M059J (cell line): ENCODE data around the gene SH3BP5. TPM values are rescaled to one million over a fixed set of nuclear protein-coding genes. Genes with fewer than 3 reads are reported as not detected.

Experiments used
- DNase-seq: peaks from one replicate; pipeline ENCODE4 v3.0.0-alpha.2; 2012; ENCODE audit warnings: low read depth
- total RNA-seq: library from RNA; depleted of rRNA; stranded (reverse); fragments of >200 nt; shearing (Covaris generic); gene quantifications from 2 replicates; pipeline ENCODE4 v1.2.3, GENCODE V29; 2014

The SH3BP5 gene
- total RNA-seq, 1 experiment from 2014 or later = 9.2 TPM

DNA sequence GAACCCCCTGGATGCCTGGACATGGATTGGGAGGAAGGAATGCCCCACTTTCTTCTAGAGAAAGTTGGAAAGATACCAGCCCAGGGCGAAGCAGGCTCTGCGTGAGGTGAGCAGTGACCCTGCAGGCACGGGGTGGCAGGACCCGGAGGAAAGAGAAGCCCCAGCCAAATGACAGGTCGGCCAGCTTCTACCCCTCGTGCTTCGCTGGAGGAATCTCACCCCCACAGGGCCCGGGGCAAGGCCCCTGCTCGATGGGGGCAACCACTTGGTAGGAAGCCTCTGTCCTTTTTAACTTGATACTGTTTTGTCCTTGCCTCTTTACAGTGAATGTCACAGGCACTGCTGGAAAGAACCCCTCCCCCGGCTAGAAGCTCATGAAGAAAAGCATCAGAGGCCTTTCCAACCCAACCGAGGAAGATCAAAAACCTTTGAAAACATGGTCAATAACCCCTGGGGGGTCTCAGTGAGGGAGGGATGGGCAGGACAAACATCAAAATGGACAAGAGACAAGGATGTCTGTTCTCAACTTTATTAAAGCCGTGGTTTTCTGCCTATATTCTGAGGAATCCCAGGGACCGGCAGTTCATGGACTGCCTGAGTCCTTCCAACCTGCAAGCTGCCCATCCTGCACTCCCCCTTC is 54.4 kb downstream of the SH3BP5 start:
- DNase-seq = no peak

DNA sequence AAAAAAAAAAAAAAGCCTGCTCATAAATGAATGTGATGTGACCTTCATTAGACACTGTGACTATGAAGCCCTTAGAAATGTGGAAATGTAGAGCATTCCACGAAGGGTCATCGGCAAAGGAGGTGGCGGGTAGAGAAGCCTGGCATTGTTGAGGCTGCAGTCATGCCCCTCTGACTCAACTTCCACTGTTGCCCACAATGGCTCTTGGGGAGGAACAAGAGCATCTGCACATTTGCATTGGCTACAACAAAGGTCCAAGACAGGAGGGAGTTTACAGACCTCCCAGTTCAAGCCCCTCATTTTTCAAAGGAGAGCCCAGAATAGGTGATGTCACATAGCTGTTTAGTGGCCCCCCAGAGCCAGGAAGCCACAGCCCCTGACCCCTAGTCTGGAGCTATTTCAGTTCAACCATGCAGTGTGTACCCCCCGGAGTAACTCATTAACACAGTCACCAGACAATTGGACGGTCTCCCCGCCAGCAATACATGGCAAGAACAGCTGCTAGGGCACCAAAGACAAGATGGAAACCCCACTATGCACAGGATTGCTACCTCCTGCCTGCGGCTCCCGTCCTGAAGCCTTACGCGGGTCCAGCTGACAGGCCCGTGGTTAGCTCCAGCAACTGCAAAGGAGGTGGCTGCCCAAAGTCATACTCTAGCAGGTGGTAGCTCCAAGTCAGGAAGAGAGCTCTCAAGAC is 56.2 kb downstream of the SH3BP5 start:
- DNase-seq = peak; percentile 73

DNA sequence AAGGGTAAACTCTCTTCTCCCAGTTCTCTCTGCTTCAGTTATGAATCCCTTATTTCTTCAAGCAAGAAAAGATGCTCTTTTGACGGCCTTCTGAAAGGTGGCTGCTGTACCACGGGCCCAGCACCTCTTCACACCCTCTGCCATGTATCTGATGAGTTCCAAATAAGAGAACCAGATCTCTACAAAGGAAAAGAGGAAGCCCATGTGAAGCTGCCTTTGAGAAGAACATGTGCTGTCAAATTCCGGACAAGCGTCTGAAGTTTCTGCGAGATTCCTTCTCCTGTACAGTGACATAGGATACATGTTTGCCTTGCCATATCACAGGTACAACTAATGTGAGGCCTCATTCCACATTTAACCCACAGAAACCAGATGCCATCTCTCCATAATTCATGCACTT is 59.2 kb downstream of the SH3BP5 start:
- no peak for DNase-seq

DNA sequence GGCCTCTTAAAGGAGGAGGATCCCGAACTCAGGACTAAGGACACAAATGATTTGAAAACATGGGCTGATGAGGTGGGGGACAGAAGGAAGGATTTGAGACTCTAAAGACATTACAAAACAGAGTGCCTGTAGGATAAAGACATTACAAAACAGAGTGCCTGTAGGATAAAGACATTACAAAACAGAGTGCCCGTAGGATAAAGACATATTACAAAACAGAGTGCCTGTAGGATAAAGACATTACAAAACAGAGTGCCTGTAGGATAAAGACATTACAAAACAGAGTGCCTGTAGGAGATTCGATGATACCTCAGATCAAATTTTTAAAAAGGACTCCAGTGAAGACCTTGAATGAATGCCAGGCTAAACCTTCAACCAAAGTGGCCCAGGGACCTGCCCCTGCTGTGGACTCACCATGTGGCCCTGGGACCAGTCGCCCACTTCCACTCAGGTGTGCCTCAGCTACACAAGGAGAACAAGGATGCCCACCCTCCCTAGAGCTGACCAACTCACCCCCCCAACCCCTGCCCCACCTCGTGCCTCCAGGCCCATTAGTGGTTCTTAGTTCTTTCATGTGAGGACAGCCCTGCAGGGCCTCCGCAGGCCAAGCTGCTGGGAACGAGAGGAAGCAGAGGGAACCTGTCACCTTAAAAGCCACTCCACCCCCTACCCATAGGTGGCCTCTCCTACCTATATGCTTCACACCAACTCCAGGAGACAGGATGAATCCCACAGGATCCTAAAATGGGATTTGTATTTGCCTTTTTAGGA is 59.8 kb downstream of the SH3BP5 start:
- DNase-seq = no peak

DNA sequence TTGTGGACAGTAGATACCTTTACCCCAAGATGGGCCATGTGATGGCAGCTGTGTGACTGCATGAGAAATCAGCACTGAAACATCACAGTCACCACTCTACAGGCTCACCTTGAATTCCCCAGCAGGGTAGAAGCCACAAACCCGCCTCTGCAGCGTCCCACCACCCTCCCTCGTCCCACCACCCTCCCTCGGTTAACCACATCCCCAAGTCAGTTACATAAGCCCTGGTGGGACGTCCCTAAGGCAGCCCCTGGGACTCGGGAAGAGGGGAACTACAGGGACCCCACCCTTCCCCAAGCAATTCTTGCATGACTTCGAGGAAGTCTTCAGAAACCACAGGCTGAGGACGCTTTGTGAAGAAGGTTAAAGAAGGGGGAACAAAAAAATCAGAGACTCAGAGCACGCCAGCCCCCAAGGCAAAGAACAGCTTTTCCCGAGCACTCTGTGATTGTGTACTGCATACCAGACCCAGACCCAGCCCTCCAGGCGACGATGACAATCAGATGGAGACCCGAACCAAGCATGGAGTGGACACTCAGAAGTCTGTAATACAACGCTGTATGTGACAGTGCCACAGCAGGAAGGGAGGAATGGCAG is 60.5 kb downstream of the SH3BP5 start:
- no peak for DNase-seq

DNA sequence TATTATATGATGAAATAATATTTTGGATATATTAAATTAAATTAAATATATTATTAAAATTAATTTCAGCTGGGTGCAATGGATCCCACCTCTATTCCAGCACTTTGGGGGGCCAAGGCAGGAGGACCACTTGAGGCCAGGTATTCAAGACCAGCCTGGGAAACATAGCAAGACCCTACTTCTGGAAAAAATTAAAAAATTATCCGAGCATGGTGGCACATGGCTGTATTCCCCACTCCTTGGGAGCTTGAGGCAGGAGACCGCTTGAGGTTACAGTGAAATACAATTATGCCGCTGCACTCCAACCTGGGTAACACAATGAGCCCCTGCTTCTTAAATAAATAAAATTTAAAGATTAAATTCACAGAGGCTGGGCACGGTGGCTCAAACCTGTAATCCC is 61.4 kb downstream of the SH3BP5 start:
- DNase-seq = no peak

DNA sequence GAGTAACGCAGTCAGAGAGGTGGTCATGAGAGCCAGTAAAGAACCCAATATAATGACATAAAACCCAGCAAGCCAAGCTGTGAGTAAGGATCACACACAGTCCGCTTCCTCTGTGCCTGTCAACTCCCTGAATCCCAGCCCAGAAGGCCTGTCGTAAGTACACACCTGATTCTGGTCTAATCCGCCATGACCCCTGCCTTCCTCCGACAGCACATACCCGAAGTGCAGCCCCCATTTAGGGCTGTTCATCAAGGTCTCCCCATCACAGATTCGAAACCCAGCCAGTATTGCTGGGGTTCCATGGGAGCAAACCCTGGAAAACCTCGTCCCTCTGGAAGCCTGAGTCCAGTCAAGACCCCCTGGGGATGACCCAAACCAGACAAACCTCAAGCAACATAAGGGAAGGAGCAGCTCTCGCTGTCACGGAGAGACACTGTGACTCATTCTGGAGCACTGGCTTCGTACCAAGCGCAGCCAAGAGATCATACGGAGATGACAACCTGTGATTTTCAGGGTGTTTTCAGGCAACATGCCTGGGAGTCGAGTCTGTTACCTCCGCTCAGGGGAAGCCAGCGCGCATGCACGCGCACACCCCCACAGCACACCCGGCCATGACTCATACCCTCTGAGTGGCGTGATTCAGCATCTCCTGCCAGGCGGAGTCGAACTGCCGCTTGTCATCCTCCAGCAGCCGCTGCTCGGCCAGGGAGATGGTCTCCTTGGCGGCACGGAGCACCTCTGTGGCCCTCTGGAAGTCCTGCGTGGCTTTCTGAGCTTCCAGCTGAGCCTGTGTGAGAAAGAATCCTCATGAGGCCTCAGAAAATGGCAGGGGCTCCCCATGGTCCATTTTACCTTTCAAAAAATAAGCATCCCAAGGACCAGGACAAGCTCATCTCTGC is 63.0 kb downstream of the SH3BP5 start:
- DNase-seq = peak; percentile 96

DNA sequence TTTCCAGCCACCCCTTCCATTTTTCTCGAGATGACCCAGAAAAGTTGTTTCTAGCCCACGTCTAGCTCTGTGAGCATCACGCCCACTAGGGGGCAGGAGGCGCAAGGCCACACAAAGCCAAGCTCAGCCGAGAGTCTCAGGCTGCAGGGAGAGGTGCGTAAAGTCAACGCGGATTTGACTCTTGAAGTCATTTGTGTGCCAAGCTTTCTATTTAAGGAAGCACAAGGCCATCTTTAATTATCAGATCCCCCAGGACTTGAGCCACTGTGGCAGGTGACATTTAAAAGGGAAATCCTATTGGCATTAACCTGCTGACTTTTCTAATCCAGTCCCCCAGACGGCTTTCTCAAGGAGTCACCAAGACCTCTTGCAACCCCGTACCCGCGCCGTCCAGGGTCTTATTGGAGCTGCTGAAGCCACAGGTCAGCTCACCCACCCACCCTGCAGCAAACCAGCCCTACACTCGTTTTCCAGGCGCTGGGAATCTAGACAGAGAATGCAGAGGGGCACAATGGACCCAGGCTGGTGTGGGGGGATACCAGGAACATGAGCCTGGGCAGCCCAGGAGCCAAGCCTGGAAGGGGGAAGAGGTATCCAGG is 64.3 kb downstream of the SH3BP5 start:
- DNase-seq = peak; percentile 75

DNA sequence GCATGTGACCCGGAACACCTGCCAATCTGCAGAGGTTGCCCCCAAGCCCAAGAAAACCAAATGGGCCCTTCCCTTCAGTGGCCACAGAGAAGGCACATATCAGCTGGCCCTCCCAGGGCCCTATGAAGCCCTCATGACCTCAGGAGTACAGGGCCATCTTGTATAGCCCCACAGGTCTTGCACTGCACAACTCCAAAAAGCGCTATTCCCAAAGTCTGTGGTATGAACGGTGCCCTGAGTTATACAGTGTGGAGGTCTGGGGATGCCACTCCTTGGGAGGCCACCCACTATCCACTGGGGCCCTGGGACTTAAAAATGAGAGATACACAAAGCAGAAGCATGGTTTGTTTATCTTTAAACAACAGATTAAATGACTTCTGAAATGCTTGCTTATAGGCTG is 64.9 kb downstream of the SH3BP5 start:
- DNase-seq = no peak

DNA sequence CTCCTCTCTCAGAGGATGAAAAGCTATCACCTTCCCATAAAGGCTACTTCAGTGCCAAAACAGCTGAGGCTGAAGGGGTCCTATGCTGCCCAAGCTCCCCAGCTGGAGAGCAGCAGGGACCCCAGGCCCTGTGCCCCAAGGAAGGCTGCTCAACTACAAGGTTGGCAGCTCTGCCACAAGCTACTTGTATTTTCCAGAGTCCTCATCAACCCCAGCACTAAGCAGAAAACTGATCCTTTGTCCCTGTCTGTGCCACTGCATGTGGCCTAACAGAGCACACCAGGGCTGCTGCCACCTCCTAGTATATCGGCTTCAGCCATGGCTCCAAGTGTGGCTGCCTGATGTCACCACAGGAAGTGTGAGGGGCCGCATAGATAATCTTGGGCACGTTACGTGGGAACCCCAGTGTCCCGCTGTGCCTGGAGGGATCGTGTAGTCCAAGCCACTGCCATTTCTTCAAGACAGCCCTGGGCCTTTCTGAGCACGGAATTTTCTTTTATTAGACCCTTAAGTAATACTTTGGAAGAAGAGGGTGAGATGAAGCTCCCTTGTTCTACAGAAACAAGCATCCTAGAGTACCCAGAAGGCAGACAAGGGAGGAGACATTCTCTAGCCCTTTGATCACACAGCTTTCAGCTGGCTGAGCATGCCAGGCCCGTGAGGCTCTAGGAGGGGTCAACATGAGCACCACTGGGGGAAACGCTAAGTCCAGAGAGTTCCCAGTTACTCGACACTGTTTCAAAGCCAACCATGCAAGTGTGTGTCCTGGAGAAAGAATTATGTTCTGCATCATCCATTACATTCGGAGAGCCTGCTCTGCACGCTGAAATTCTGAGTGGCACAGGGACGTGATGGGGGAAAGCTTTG is 65.6 kb downstream of the SH3BP5 start:
- DNase-seq = no peak

DNA sequence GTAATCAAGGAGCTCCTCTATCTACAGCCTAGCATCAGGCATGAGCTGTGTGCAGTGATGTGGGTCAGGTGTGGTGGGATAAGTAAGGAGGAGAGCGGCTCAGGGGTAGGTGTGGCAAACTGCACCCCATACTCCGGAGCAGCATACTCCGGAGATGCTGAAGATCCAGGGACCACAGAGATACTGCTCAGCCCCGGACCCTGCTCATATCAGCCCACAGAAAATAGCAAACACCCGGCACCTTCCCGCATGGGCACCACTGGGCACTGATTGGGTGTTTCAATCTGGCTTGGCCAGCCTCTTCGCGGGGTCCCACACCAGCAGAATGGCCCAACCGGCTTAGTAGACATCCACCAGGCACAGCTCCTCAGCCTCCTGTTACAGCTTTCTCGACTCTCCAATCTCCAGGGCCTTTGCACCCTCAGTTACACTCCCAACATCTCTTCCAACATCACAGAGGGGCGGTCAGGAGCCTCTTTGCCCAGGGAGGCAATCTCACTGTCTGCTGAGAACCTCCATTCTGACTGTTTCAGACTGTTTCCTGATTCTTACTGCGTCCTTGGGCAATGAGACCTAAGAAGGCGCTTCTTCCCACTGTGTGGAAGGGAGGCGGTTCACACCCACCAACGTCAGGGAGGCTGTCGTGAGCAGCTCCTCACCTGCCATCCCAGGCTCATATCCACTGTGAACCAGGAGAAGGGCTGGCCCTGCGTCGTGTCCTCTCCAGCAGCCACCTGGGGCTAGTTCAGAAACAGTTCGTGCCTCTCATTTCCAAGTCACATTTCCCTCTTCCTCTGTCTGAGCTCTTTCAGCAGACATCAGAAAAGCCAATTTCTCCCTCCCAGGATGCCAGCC is 66.5 kb downstream of the SH3BP5 start:
- DNase-seq = no peak

DNA sequence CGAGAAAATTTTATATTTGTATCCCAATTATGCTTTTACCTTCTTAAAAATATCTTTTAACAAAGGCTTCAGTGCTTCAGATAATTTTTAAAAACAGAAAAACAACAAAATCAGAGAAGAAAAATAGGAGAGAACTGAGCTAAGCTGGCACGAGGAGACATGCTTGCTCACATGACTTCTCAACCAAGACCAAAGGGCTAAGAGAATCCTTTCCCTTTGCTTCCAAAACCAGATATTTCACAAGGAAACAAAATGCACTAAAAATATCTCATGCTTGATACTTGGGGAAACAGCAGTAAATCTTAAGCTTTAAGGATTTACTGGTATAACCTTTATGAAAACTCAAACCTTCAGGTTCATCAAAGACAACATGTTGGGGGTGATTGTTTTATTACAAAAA is 67.9 kb downstream of the SH3BP5 start:
- no peak for DNase-seq

DNA sequence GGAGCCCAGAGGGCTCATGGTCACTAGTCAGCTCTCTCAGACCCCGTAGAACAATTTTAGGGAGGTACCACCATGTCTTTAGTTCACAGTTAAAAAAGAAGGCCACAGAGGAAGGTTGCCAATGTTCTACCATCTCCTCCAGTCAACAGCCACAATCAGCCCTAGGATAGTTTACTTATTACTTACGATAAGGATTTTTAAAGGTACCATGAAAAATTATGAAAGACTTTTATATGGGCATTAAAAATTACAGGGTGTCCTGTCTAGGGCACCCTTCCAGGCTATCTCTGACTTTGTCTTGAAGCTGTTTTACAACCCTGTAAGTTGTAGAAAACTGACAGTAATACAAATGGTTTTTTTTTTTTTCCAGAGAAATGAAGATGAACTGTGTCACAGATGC is 68.5 kb downstream of the SH3BP5 start:
- DNase-seq = no peak

DNA sequence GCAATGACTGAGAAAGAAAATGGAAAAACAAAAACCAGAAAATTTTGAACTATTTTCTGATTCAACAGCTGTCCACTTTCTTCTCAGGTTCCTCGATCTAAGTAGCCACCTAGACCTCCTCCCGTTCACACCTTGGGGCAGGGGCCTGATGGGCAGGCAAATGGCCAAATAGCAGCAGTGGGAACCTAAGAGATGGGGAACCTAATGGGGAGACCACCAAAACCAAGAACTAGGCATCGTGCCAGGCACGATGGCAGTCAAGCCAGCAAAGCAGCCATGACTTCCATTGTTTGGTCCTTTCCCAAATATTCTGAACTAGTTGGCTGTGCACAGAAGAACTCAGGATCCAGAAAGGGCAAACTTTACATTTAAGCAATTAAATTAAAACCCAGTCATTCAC is 69.3 kb downstream of the SH3BP5 start:
- no peak for DNase-seq

DNA sequence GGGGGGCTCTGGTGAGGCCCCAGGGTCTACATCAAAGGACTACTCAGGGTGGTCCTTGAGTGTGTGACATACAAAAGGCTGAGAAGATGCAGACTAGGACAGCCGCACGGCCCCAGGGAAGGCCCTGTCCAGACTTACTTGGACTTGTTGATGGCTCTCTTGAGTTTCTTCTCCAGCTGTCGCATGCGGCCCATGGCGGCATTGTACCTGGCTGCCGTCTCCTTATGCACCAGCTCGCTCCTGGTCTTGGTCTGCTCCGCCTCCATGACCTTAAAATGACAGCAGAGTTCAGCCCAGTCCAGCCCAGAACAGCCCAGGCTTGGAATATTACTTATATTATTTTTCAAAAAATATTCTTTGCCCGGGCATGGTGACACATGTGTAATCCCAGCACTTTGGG is 70.4 kb downstream of the SH3BP5 start:
- no peak for DNase-seq

DNA sequence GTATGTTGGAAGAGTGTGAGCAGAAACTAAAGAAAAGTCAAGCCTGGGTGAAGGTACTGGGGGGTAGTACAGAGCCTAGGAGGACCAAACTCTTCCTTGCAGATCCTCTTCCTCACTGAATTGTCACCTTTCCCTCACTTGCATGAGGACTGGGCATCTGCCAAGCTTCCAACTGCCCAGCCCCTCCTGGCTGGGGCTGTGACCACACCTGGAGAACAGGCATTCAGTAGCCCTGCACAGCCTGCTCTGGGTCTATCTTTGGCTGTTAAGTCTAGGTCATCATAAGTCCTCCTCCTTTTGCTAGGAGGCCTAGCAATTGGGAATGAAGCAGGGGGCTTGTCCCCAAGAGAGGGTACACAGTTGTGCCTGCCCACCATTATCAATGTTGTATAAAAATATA is 71.1 kb downstream of the SH3BP5 start:
- DNase-seq = no peak

DNA sequence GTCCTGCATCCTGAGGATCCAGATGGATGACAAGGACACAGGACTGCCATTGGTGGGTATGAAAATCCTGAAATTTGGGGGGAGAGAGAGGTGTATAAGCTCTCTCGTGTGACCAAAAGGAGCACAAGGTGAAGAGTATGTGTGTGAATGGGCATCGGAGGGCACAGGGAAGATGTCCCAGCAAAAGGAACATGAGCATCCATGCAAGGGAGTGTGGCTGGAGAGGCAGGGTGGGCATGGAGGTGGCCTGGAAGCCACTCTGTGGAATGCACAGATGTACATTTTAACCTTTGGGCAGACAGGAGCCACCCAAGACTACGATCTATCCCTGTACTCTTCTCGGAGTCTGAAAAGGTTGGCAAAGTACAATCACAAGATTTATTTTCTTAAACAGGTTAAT is 71.9 kb downstream of the SH3BP5 start:
- no peak for DNase-seq

DNA sequence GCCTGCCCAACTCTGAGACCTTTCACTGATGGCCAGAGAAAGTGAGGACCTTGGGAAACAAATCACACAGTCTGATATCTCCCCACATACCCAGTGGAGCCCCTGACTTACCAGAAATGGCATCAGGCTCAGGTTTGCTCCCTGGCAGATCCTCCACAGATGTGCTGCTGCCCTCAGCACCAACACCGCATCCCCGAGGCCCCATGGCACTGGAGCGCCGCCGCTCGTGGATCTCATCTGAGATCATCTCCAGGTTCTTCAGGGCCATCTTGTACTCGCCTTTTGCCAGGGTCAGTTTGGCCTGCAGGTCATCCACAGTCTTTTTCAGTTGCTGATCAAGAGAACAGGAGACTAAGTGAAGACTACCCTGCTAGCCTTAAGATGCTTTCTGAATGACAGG is 73.7 kb downstream of the SH3BP5 start:
- DNase-seq = no peak

DNA sequence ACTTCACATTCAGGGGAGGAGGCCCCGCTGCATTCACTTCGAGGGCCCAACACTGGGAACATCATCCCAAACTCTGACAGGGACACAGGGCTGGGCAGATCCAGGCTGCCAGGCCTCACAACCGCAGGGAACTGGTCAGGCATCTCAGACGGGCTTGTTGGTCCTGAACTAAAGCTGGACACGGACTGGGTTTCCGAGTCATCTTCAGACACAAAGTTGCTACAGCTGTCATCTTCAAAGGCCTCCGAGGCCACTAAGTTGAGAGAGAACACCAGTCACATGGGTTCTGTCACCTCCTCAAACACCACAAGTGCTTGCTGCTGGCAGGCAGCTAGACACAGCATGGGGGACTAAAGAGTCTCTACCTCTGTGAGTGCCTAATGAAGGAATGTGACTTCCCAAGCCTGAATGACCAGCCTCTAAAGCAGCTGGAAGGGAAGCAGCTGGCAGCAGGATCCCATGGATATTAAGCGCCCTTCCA is 75.5 kb downstream of the SH3BP5 start:
- DNase-seq = no peak
